Activated T-cell treated with anti-CD3 and anti-CD28 coated beads for 24 hours (primary cell): ENCODE results near the gene RNASEH2A.
A peak's percentile ranks its signal among the peaks of the same experiment; 100 is the strongest.

Source experiments
- DNase-seq: peaks from one replicate; pipeline ENCODE4 v3.0.0-alpha.2; 2020; ENCODE audit warnings: low read depth

RNASEH2A gene

DNA sequence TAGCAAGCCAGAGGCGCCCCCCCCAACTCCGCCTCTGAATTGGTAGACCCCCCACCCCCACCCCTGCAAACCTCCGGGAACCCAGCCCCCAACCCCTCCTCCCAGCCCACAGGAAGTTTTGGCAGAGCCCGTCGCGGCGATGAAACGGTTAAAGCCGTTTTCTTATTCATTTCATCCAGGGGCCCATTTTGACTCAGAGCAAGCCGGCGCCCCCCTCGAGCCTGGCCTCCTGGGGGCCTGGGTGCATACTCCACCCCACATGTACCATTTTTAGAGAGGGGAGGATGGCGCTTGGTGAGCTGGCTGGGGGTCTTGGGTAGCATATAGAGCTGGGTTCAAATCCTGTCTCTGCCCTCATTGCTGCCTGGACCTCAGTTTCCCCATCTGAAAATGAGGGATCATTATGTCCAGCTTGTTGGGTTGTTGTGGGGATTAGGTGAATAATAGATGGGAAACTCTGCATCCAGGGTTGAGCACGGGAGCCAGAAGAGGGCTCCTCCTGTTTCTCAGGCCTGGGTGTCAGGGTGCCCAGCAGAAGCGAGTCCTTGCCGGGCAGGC is 23.0 kb upstream of the RNASEH2A start:
- DNase-seq, result no peak

DNA sequence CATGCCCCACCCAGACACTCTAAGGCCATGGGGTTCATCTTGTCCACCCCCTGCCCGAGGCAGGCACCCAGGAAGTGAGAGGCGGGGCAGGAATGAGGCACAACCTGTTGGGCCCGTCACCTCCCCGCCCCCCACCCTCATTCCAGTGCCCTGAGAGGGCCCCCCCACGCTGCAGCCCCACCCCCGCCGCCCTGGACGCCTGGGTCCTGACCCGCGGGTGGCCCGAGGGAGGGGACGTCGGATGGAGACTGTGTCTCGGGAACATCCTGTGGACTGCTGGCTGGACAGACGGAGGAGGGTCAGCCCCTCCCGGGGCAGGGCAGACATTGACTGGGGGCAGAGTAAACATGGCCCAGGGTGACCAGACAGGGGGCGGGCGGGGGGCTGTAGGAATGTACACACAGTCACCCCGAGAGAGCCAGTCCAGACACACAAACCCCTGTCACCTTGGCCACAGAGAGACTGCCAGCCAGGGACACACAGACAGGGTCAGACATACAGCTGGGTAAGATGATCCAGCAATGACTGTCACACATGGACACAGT is 22.5 kb upstream of the RNASEH2A start:
- DNase-seq, result no peak

DNA sequence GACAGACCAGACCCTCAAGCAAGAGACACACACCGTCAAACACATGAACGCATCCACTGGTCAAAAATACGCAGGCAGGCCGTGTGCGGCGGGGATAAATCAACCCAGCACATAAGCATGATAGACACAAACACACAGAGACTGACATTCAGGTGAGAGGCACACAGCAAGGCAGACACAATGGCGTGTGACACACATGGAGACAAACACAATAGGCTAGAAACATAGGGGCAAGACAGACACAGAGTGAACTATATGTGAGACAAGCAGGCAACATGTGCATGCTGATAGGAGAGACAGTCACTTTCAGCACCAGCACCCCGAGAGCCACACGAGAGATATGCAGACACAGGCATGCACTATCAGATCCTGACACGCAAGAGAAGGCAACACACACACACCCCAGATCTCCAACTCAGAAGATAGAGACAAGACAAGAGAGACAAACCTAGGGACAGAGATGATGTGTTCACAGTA is 22.0 kb upstream of the RNASEH2A start:
- no peak for DNase-seq

DNA sequence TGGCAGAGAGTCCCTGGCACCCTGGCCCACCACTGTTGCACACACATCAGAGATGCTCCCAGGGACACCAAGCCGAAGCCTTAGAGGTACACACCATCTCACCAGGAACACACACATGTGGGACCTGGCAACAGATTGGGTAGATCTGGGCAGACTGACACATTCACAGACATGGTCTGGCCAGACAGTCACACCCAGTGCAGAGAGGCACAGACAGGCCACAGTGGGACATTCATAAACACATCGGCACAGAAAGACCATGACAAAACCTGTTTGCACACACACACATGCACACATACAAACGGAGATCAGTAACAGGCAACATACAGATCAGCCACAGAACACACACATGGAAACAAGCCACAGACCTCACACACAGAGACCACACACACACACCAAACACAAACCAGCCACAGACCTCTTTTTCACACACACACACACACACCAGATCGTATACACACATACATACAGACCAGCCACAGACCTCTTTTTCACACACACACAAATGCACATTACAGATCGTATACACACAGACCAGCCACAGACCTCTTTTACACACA is 21.4 kb upstream of the RNASEH2A start:
- DNase-seq, result no peak

DNA sequence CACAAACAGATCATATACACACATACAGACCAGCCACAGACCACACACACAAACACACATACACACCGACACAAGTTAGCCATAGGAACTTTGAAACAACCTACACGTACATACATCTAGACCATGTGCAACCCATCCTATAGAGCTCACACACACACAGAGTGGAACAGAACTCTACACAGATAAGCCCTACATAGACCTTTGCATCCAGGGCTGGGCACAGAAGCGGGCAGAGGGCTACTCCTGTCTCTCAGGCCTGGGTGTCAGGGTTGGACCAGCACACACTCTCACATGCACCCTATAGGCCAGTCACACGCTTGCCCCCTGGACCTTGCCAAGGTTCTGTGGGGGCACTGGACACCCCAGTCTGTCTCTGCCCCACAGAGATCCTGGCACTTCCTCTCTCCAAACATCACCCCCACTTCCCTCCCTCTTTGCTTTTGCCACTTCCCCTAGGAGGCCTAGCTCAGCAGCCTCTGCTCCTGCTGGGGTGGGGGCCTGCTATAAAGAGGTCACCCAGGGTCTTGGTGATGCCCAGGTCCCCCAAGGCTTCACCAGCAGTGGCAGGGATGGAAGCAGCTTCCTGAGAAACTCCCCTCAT is 20.9 kb upstream of the RNASEH2A start:
- DNase-seq, result no peak

DNA sequence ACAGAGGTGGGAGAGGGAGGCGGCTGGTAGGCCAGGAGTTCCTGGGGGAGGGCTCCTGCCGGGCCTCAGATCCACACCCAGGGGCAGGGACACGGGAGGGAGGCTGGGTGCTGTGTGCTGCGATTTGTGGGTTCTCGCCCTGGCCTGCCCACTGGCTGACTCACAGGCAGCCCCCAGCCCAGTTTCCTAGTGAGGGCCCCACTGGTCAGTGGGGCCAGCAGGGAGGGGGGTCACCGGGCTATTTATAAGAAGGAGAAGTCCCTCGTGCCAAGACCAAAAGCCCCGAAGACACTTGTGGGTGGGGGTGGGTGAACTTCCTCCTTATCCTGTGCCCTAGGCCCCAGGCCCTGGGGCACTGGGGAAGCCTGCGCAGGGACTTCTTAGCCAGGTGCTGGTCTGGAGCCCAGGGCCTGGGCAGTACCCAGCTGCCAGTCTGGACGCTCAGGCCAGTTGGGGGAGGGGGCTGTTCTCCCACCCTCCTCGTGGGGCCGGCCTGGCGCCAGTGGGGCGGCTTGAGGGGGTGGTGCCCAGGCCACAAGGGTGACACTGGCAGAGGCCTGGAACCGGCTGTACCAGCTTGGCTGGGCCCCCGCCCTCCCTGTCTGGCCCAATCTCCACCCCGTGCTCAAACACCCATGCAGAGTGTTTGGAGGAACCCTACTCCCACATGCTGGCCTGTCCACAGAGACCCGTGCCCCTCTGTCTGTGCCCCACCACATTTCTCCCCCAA is 20.1 kb upstream of the RNASEH2A start:
- no peak for DNase-seq

DNA sequence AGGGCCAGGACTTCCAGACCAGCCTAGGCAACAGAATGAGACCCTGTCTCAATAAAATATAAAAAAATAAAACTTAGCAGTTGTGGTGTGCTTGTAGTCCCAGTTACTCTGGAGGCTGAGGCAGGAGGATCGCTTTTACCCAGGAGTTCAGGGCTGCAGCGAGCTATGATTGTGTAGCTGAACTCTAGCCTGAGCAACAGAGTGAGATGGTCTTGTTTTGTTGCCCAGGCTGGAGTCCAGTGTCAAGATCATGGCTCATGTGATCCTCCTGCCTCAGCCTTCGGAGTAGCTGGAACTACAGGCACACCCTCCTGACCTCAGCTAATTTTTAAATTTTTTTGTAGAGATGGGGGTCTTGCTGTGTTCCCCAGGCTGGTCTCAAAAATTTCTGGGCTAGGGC is 19.4 kb upstream of the RNASEH2A start:
- DNase-seq, result no peak

DNA sequence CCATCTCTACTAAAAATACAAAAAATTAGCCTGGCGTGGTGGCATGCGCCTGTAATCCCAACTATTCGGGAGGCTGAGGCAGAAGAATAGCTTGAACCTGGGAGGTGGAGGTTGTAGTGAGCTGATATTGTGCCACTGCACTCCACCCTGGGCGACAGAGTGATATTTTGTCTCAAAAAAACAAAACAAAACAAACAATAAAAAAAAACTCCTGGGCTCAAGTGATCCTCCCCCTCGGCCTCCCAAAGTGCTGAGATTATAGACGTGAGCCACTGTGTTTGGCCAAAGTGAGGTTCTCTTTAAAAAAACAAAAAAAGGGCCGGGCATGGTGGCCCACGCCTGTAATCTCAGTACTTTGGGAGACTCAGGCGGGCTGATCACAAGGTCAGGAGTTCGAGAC is 18.9 kb upstream of the RNASEH2A start:
- no peak for DNase-seq

DNA sequence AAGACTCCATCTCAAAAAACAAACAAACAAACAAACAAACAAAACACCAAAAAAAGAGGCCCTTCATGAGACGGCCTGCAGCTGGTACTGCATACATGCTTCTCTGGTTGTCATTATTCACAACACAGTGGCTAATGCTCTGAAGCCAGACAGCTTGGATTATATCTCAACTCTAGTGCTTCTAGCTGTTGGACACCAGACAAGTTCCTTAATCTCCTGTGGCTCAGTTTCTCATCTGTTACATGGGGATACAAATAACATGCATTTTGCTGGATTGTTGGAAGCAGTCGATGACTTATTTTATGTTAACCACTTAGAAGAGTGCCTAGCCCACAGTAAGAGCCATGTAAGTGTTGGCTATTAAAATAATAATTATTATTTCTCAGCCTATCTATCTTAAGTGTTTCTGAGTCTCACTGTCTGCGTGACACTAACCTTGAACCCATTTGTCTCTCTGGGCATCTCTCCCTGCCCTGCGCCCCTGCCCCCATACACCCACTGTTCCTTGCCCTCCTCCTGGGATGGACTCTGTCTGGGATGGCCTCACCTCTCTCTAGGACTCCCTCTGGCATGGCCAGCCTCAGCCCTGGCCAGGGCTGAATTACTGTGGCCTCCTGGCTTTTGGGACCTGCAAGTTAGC is 18.2 kb upstream of the RNASEH2A start:
- no peak for DNase-seq

DNA sequence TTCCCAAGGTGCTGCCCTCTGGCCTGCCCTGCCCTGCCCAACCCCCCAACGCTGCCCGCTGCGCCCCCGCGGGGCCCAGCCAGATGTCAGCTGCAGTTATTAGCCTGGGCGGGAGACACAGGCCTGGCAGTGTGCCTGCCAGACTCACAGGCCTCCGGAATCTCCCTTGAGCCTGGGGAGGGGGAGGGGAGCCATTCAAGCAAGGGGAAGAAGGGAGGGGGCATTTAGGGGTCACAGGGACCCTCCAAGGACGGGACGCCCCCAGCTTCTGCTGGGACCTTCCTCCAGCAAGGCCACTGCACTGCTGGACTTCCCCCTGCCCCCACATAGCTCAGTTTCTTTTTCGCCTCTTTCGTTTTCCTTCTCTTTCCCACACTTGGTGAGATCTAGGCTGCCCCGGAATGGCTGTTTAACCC is 17.7 kb upstream of the RNASEH2A start:
- DNase-seq, result no peak

DNA sequence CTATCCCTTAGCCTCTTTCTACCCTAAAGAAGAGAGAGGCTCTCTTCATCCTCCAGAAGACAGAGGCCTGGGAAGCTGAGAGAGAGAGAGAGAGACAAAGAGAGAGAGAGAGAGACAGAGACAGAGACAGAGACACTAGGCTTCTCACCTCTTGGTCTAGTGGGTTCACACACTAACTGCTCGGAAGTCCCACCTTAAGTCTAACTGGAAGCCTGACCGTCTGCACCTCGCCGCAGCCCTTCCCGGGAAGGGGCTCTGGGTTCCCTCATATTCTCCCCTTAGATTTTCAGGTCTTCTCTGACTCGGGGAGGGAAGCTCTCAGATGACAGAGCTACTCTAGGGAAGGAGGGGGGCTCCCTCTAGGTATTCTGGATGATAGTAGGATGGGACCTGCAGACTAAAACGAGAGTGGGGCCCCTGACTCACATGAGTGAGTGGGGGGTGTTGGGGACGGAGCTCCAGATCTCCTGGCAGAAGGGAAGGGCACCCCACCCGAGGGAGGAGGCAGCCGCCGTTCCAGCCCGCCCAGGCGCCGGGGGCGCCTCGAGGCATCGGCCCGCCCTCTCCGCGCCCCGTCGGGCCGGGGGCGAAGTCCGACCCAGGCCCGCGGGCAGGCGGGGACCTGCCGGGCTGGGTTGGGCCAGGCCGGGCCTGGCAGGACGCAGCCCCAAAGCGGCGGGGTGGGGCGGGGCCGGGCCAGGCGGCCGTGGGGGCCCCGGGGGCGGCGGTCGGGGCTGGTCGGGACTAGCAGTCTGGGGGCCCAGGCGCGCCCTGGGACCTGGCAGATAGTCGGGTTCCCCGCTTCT is 17.1 kb upstream of the RNASEH2A start:
- no peak for DNase-seq

DNA sequence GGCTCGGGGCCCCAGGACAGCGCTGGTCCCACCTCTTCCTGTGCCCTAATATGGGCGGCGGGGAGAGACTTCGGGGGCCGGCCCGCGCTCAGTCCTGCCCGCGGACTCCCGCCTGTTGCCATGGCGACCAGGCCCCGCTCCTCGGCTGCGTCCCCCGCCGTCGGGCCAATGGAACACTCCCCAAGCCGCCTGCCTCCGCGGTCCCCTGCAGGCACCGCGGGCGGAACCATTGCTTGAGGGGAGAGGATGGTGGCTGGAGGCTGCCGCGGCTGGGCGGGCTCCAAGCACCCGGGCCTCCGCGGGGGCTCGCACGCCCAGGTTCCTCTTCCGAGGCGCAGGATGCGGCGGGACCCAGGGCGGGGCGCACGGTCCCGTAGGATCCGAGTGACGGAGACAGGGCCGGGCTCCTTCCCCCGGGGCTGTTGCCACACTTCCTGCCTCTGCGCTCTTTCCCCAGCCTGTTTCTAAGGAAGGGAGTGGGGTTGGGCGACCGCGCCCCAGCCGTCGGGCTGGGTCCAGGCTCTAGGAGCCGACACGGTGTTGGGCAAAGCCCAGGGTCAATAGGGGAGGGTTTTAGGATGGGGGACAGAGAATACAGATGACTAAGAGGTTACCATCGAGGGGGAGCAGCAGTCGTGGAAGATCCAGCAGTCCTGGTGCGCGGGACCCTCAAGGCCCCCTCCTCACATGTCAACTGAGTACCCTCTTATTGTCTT is 16.3 kb upstream of the RNASEH2A start:
- peak; percentile 87 for DNase-seq

DNA sequence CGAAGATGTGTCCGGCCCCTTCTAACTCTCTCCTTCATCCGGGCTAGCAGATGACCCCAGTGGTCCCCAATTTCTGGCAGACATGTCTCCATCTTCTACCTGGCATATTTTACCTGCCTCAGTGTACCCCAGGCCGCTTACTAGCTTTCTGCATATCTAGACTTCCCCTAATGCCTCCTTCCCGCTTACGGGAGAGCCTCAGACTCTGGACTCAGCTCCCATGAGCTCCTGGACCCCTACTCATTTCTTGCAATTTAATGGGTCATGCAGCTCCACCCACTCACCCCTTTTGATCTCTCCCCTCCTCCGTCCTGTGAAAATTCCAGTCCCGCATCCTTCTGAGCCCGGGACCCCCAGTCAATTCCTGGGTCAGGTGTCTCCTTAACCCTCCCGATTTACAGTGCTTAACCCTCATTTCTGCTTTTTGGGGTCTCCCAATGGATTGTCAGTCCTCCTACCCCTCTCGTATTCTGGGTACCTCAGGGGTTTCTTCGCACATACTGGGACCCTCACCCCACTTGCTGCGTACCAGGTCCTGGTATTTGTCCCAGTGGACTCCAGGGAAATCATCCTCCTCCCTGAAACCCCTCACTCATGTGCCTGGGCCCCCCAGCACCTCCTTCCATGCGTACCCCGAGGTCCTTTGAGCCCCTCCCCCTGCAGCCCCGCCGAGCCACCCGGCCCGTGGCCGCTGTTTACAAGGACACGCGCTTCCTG is 15.6 kb upstream of the RNASEH2A start:
- no peak for DNase-seq

DNA sequence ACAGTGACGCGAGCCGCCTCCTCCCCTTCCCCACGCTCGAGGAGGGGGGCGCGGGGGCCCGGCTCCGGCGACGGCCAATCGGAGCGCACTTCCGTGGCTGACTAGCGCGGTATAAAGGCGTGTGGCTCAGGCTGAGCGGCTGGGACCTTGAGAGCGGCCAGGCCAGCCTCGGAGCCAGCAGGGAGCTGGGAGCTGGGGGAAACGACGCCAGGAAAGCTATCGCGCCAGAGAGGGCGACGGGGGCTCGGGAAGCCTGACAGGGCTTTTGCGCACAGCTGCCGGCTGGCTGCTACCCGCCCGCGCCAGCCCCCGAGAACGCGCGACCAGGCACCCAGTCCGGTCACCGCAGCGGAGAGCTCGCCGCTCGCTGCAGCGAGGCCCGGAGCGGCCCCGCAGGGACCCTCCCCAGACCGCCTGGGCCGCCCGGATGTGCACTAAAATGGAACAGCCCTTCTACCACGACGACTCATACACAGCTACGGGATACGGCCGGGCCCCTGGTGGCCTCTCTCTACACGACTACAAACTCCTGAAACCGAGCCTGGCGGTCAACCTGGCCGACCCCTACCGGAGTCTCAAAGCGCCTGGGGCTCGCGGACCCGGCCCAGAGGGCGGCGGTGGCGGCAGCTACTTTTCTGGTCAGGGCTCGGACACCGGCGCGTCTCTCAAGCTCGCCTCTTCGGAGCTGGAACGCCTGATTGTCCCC is 14.9 kb upstream of the RNASEH2A start, which contains the start of gene JUNB:
TSS of gene JUNB (plus strand) at position 142 of the 706 bp plus-strand sequence. CDS start at position 428, 286 bp downstream.
- peak; percentile 95 for DNase-seq

DNA sequence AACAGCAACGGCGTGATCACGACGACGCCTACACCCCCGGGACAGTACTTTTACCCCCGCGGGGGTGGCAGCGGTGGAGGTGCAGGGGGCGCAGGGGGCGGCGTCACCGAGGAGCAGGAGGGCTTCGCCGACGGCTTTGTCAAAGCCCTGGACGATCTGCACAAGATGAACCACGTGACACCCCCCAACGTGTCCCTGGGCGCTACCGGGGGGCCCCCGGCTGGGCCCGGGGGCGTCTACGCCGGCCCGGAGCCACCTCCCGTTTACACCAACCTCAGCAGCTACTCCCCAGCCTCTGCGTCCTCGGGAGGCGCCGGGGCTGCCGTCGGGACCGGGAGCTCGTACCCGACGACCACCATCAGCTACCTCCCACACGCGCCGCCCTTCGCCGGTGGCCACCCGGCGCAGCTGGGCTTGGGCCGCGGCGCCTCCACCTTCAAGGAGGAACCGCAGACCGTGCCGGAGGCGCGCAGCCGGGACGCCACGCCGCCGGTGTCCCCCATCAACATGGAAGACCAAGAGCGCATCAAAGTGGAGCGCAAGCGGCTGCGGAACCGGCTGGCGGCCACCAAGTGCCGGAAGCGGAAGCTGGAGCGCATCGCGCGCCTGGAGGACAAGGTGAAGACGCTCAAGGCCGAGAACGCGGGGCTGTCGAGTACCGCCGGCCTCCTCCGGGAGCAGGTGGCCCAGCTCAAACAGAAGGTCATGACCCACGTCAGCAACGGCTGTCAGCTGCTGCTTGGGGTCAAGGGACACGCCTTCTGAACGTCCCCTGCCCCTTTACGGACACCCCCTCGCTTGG is 14.1 kb upstream of the RNASEH2A start:
- DNase-seq, result peak; percentile 70

DNA sequence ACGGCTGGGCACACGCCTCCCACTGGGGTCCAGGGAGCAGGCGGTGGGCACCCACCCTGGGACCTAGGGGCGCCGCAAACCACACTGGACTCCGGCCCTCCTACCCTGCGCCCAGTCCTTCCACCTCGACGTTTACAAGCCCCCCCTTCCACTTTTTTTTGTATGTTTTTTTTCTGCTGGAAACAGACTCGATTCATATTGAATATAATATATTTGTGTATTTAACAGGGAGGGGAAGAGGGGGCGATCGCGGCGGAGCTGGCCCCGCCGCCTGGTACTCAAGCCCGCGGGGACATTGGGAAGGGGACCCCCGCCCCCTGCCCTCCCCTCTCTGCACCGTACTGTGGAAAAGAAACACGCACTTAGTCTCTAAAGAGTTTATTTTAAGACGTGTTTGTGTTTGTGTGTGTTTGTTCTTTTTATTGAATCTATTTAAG is 13.5 kb upstream of the RNASEH2A start:
- no peak for DNase-seq

DNA sequence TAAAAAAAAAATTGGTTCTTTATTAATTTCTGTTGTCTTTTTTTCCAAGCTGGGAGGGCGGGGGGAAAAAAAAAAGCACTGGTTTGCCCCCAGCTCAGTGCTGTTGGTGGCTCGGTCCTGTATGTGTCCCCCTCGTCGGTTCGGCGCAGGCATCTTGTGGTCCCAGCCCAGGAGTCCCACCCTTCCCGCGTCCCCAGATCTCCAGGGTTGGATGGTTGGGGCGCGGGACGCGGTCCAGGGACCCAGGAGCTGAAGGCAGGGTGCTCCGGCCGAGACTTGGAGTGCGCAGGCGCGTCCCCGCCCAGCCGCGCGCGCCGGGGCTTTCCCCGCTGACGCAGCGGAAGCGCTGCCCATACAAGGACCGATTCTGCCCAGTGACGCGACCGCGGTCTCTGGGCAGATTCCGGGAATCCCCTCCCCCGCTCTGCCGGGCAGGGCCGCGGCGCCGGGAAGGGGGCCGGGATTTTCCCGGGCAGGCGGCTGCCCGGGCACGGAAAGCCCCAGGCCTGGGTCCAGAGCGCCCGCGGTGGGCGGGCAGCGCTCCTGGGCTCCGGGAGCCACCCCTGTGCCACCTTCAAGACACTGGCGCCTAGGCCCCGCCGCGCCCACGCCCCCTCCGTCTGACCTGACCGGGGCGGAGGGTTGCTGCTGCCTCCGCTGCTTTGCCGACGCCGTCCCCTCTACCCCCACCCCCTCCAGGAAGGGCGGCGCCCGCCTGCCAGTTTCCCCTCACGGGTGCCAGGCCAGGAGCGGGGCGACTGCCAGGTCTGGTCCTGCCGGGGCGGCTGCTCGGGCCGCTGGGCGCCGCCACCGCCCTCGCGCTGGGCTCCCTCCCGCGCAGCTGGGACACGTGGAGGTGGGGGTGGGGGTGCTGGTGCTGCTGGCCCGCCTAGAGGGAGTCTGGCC is 12.8 kb upstream of the RNASEH2A start:
- DNase-seq, result peak; percentile 88
